K562 (cell line): ENCODE measurements around the gene GATC. TPM values are rescaled to one million over a fixed set of nuclear protein-coding genes. Genes with fewer than 3 reads are reported as not detected.

Source experiments
- AFF1 ChIP-seq, 2 experiments: fragments of 450-650 bp; IDR thresholded peaks; 2 replicates each; pipeline ENCODE4 v1.6.1; 2018; ENCODE audit warnings: mild to moderate bottlenecking in 2 of 2, low read depth in 1 of 2; ENCODE audit not compliant: partially characterized antibody in 2 of 2
- CCNT2 ChIP-seq: IDR thresholded peaks from 2 replicates; pipeline ENCODE4 v1.6.1; 2011; ENCODE audit warnings: borderline replicate concordance, low read depth, mild to moderate bottlenecking, moderate library complexity, mixed read lengths, low read length; ENCODE audit not compliant: insufficient read length; ENCODE audit errors: extremely low read depth
- CGGBP1 ChIP-seq: fragments of 250-450 bp; sonication (Bioruptor Pico); IDR thresholded peaks from 2 replicates; pipeline ENCODE4 v1.9.0; 2021; ENCODE audit warnings: mild to moderate bottlenecking
- DPF2 ChIP-seq: fragments of 450-650 bp; IDR thresholded peaks from 2 replicates; pipeline ENCODE4 v1.6.1; 2016
- E2F8 ChIP-seq: fragments of 450-650 bp; IDR thresholded peaks from 2 replicates; pipeline ENCODE4 v1.7.1; 2018; ENCODE audit warnings: mild to moderate bottlenecking, low read depth; ENCODE audit not compliant: partially characterized antibody
- ELF2 ChIP-seq: fragments of 250-450 bp; sonication (Bioruptor Pico); IDR thresholded peaks from 2 replicates; pipeline ENCODE4 v1.5.0; 2021; ENCODE audit warnings: mild to moderate bottlenecking
- NONO ChIP-seq, 2 experiments: fragments of 200-400 bp in 1 of 2; fragments of 450-650 bp in 1 of 2; formaldehyde crosslinking in 1 of 2; IDR thresholded peaks; 2 replicates each; pipeline ENCODE4 v1.6.1; 2017; ENCODE audit warnings: low read depth in 2 of 2, mild to moderate bottlenecking in 2 of 2, moderate library complexity in 2 of 2, low read length in 1 of 2
- PHF8 ChIP-seq: fragments of 200-600 bp; sonication (generic); IDR thresholded peaks from 2 replicates; pipeline ENCODE4 v1.6.1; 2012; ENCODE audit warnings: mixed run types, mild to moderate bottlenecking, inconsistent platforms, low read length, moderate library complexity, borderline replicate concordance
- PREB ChIP-seq: sonication (generic); formaldehyde crosslinking; IDR thresholded peaks from 2 replicates; pipeline ENCODE4 v1.8.1; 2023; ENCODE audit warnings: mild to moderate bottlenecking, missing genetic modification reagents
- RUNX1 ChIP-seq: sonication (generic); IDR thresholded peaks from 2 replicates; pipeline ENCODE4 v1.6.1; 2016; ENCODE audit warnings: antibody characterized with exemption, low read depth
- SAP30 ChIP-seq: fragments of 200-600 bp; sonication (generic); IDR thresholded peaks from 2 replicates; pipeline ENCODE4 v1.6.1; 2012; ENCODE audit warnings: borderline replicate concordance, low read depth, mild to moderate bottlenecking, moderate library complexity, low read length, control low read depth, inconsistent platforms; ENCODE audit not compliant: insufficient read depth, poor library complexity, severe bottlenecking
- SIRT6 ChIP-seq: IDR thresholded peaks from one replicate; pipeline ENCODE4 v1.6.1; 2012; ENCODE audit warnings: low read depth, mild to moderate bottlenecking, control low read depth, inconsistent platforms, low read length, moderate library complexity
- SMAD3 ChIP-seq: fragments of 450-650 bp; formaldehyde crosslinking; conservative IDR thresholded peaks from 2 replicates; pipeline ENCODE4 v1.4.0; 2020; ENCODE audit warnings: mild to moderate bottlenecking
- WHSC1 ChIP-seq: IDR thresholded peaks from one replicate; pipeline ENCODE4 v1.6.1; 2012; ENCODE audit warnings: low read length, control low read depth, inconsistent platforms
- ZBTB17 ChIP-seq: fragments of 450-650 bp; formaldehyde crosslinking; IDR thresholded peaks from 2 replicates; pipeline ENCODE4 v1.4.0; 2020; ENCODE audit warnings: mild to moderate bottlenecking
- ZNF174 ChIP-seq: fragments of 250-450 bp; sonication (Bioruptor Pico); IDR thresholded peaks from 2 replicates; pipeline ENCODE4 v1.4.0; 2020; ENCODE audit warnings: mild to moderate bottlenecking
- ZNF347 ChIP-seq: fragments of 450-650 bp; formaldehyde crosslinking; IDR thresholded peaks from 2 replicates; pipeline ENCODE4 v1.4.0; 2020; ENCODE audit warnings: low read depth, mild to moderate bottlenecking, moderate library complexity
- ZNF57 ChIP-seq: fragments of 450-650 bp; formaldehyde crosslinking; IDR thresholded peaks from 2 replicates; pipeline ENCODE4 v1.4.0; 2020; ENCODE audit warnings: mild to moderate bottlenecking, moderate library complexity
- ZNF766 ChIP-seq: fragments of 200-800 bp; sonication (Bioruptor generic); conservative IDR thresholded peaks from 2 replicates; pipeline ENCODE4 v1.6.1; 2016; ENCODE audit warnings: missing genetic modification characterization, missing compliant biosample characterization
- ZNF79 ChIP-seq: fragments of 250-450 bp; sonication (Bioruptor Pico); IDR thresholded peaks from 2 replicates; pipeline ENCODE4 v1.4.0; 2020; ENCODE audit warnings: low read depth, mild to moderate bottlenecking, moderate library complexity
- polyA plus RNA-seq, 8 experiments: library from polyadenylated mRNA; depleted of rRNA in 4 of 8; stranded (reverse) in 5 of 8; unstranded in 3 of 8; fragments of >200 nt; fragmentation: Nextera tagmentation in 2 of 8; fragmentation: Illumina TruSeq in 1 of 8; extraction: Ambion mirVana in 2 of 8; extraction: Trizol in 1 of 8; gene quantifications; 2 replicates each; pipeline versions ENCODE4 v1.2.1 to v1.2.3, GENCODE V29; 2011 to 2014; ENCODE audit warnings: inconsistent platforms in 1 of 8, missing spikeins in 1 of 8
- total RNA-seq, 7 experiments: library from RNA; depleted of rRNA in 6 of 7; stranded (reverse); fragments of >200 nt in 6 of 7; fragmentation: Illumina TruSeq in 2 of 7; extraction: Trizol in 2 of 7; gene quantifications; 2 replicates each; pipeline versions ENCODE4 v1.2.1 to v1.2.3, GENCODE V29; 2011 to 2021; ENCODE audit warnings: low replicate concordance in 1 of 7

The GATC gene
- total and polyA plus RNA-seq, 9 of the 15 experiments (the other 6 are each of a cell fraction or from before 2014, with no cell fraction given): 5.8 to 52.6 (median 28.2) TPM

GRCh38 chr12:120437735-120438494 lies 8.3 kb upstream of the GATC start, which contains the start of gene COX6A1 (continued):
- TF ChIP-seq SAP30 (peak; percentile 26), ZNF174 (no peak), ZNF347 (CRISPR knock-in tag) (no peak), NONO (IDR thresholded peaks at IDR 0.05; ENCODE audit: low read depth in 2 of 2, low read length in 1 of 2) (no peak), DPF2 (no peak), SMAD3 (CRISPR knock-in tag) (no peak), ZNF57 (CRISPR knock-in tag) (no peak), ELF2 (CRISPR knock-in tag) (peak; percentile 33; the same call in 1 of the 2 replicates), ZNF79 (no peak), CCNT2 (no peak), SIRT6 (no peak), RUNX1 (no peak), PHF8 (peak; percentile 92; the same call in 1 of the 2 replicates), ZNF766 (CRISPR knock-in tag) (no peak), E2F8 (peak; percentile 77), WHSC1 (no peak), CGGBP1 (no peak), ZBTB17 (CRISPR knock-in tag) (peak; percentile 75), AFF1 (IDR thresholded peaks at IDR 0.05; ENCODE audit: low read depth in 1 of 2, partially characterized antibody in 2 of 2) (no peak), PREB (CRISPR knock-in tag) (no peak)
